Activated CD8-positive, alpha-beta memory T cell treated with anti-CD3 and anti-CD28 coated beads, Interleukin-2, amount 50 U/mL, for 24 hours (primary cell): ENCODE results near the gene SEMA4C.

Source experiments
- DNase-seq: peaks from one replicate; pipeline ENCODE4 v3.0.0-alpha.2; 2020; ENCODE audit errors: extremely low read depth

Gene SEMA4C

GRCh38 chr2:96842600-96842999 lies 27.3 kb downstream of the SEMA4C start:
- DNase-seq = no peak

- no peak for DNase-seq
These were observed 28.0 kb downstream of the SEMA4C start for GRCh38 chr2:96841701-96842495.

- DNase-seq = no peak
These were observed 29.7 kb downstream of the SEMA4C start for GRCh38 chr2:96839875-96840850.

GRCh38 chr2:96839293-96839874 lies 30.5 kb downstream of the SEMA4C start:
- DNase-seq = no peak

- no peak for DNase-seq
These were observed 31.3 kb downstream of the SEMA4C start for GRCh38 chr2:96838345-96839292.

- no peak for DNase-seq
These were observed 32.3 kb downstream of the SEMA4C start for GRCh38 chr2:96837575-96837974.

- DNase-seq = no peak
These were observed 34.0 kb downstream of the SEMA4C start for GRCh38 chr2:96835830-96836229.

- no peak for DNase-seq
These were observed 36.9 kb downstream of the SEMA4C start for GRCh38 chr2:96832754-96833507.

GRCh38 chr2:96832408-96832753 lies 37.5 kb downstream of the SEMA4C start:
- no peak for DNase-seq

- DNase-seq = no peak
These were observed 38.2 kb downstream of the SEMA4C start for GRCh38 chr2:96831679-96832078.

GRCh38 chr2:96830044-96830562 lies 39.8 kb downstream of the SEMA4C start:
- DNase-seq = no peak

- no peak for DNase-seq
These were observed 41.0 kb downstream of the SEMA4C start for GRCh38 chr2:96828874-96829273.

GRCh38 chr2:96828436-96828835 lies 41.4 kb downstream of the SEMA4C start:
- DNase-seq = no peak

GRCh38 chr2:96826546-96827278 lies 43.2 kb downstream of the SEMA4C start:
- no peak for DNase-seq

- no peak for DNase-seq
These were observed 44.8 kb downstream of the SEMA4C start for GRCh38 chr2:96825057-96825456.

GRCh38 chr2:96824079-96824870 lies 45.6 kb downstream of the SEMA4C start:
- DNase-seq = no peak

- DNase-seq = no peak
These were observed 46.7 kb downstream of the SEMA4C start for GRCh38 chr2:96823198-96823597.

- no peak for DNase-seq
These were observed 47.1 kb downstream of the SEMA4C start for GRCh38 chr2:96822786-96823185.
